ENCODE measurements around the gene YY1. TPM values are rescaled to one million over a fixed set of nuclear protein-coding genes. Genes with fewer than 3 reads are reported as not detected.
A peak's percentile ranks its signal among the peaks of the same experiment; 100 is the strongest.

The YY1 gene
- total RNA-seq, 5 donors from 2014 or later (not counting 1 experiment from before 2014, with no cell fraction given), result 67.5 to 86.5 (median 74.2) TPM

GRCh38 chr14:100212476-100213333, 26.2 kb upstream of the YY1 start:
- ATAC-seq (replicated peaks in 1 of 4), result no peak
- Histone ChIP-seq H3K9me3 (no peaks in the 10 kb centered on the region), H3K4me3 (ENCODE audit: control insufficient read depth in 1 of 2, extremely low read depth in 1 of 2, low read length in 1 of 2) (no peak overlapping the region), H3K27ac (ENCODE audit: low read length) (peak overlapping the region; percentile 73), H3K27me3 (replicated peaks in 1 of 2; ENCODE audit: control insufficient read depth in 2 of 2, extremely low read depth in 1 of 2, insufficient read depth in 2 of 2, low read length in 1 of 2) (no peaks in the 10 kb centered on the region), H3K4me1 (ENCODE audit: control insufficient read depth in 1 of 2, extremely low read depth in 1 of 2, insufficient read depth in 2 of 2, low read length in 2 of 2) (peaks cover 12 to 27% of the 10 kb centered on the region in 2 experiments), H3K36me3 (ENCODE audit: control insufficient read depth in 2 of 2, extremely low read depth in 1 of 2, insufficient read depth in 1 of 2, low read length in 1 of 2) (no peaks in the 10 kb centered on the region)
- no peaks in the 10 kb centered on the region for H3K36me3 Mint-ChIP-seq
- peak overlapping the region; percentile 53 to 82 (median 79) for H3K4me3 Mint-ChIP-seq
- peaks cover 27 to 42% (median 34%) of the 10 kb centered on the region in 3 donors for H3K4me1 Mint-ChIP-seq
- H3K27me3 Mint-ChIP-seq, result no peaks in the 10 kb centered on the region
- WGBS (ENCODE audit: insufficient coverage), result 100% methylated on average over 3 of the region's 7 CpGs
- DNase-seq, result no peak
- ChIA-PET CTCF (interaction anchor here in 1 of 2 donors (0.5 to 1.2 kb wide), 3 partner anchors 15 to 206 kb away, joined by 3 to 7 read pairs (median 3); no protein-coding TSS in a partner anchor), POLR2A (interaction anchor here (0.7 to 0.8 kb wide), 2 partner anchors 9 to 247 kb away, joined by 3 read pairs; no protein-coding TSS in a partner anchor)
- no peaks in the 10 kb centered on the region for H3K9me3 Mint-ChIP-seq
- peak overlapping the region; percentile 70 to 89 for H3K27ac Mint-ChIP-seq

DNA sequence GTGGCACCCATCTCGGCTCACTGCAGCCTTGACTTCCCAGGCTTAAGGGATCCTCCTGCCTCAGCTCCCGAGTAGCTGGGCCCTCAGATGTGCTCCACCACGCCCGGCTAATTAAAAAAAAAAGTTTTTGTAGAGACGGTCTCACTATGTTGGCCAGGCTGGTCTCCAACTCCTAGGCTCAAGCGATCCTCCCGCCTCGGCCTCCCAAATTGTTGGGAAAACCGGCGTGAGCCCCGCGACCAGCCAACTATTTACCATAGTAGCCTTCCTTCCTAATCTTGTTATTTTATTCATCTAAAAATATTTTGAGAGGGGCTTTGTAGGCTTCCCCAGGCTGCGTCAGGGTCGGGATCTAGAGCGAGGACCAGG, 25.4 kb upstream of the YY1 start:
- WGBS (ENCODE audit: insufficient coverage), result 14% methylated on average over 5 of the region's 15 CpGs
- no peaks in the 10 kb centered on the region for H3K36me3 Mint-ChIP-seq
- H3K4me1 ChIP-seq (ENCODE audit: control insufficient read depth in 1 of 2, extremely low read depth in 1 of 2, insufficient read depth in 2 of 2, low read length in 2 of 2), result peaks cover 12 to 27% of the 10 kb centered on the region in 2 experiments
- no peaks in the 10 kb centered on the region for H3K9me3 Mint-ChIP-seq
- peak overlapping the region; percentile 89 for H3K27ac Mint-ChIP-seq
- no peaks in the 10 kb centered on the region for H3K36me3 ChIP-seq (ENCODE audit: control insufficient read depth in 2 of 2, extremely low read depth in 1 of 2, insufficient read depth in 1 of 2, low read length in 1 of 2)
- peak overlapping the region; percentile 73 for H3K27ac ChIP-seq (ENCODE audit: low read length)
- CTCF ChIA-PET, result interaction anchor here in 1 of 2 donors (0.5 to 1.2 kb wide), 2 partner anchors 14 to 207 kb away, joined by 3 to 7 read pairs; no protein-coding TSS in a partner anchor
- H3K27me3 ChIP-seq (replicated peaks in 1 of 2; ENCODE audit: control insufficient read depth in 2 of 2, extremely low read depth in 1 of 2, insufficient read depth in 2 of 2, low read length in 1 of 2), result no peaks in the 10 kb centered on the region
- ATAC-seq (replicated peaks in 1 of 4), result no peak
- POLR2A ChIA-PET, result no interaction called here
- peak overlapping the region; percentile 65 to 70 for H3K4me3 ChIP-seq (ENCODE audit: control insufficient read depth in 1 of 2, extremely low read depth in 1 of 2, low read length in 1 of 2)
- peaks cover 27 to 42% (median 34%) of the 10 kb centered on the region in 3 donors for H3K4me1 Mint-ChIP-seq
- H3K9me3 ChIP-seq, result no peaks in the 10 kb centered on the region
- no peaks in the 10 kb centered on the region for H3K27me3 Mint-ChIP-seq
- DNase-seq, result no peak
- H3K4me3 Mint-ChIP-seq, result peak overlapping the region; percentile 79 to 83 (median 82)

DNA sequence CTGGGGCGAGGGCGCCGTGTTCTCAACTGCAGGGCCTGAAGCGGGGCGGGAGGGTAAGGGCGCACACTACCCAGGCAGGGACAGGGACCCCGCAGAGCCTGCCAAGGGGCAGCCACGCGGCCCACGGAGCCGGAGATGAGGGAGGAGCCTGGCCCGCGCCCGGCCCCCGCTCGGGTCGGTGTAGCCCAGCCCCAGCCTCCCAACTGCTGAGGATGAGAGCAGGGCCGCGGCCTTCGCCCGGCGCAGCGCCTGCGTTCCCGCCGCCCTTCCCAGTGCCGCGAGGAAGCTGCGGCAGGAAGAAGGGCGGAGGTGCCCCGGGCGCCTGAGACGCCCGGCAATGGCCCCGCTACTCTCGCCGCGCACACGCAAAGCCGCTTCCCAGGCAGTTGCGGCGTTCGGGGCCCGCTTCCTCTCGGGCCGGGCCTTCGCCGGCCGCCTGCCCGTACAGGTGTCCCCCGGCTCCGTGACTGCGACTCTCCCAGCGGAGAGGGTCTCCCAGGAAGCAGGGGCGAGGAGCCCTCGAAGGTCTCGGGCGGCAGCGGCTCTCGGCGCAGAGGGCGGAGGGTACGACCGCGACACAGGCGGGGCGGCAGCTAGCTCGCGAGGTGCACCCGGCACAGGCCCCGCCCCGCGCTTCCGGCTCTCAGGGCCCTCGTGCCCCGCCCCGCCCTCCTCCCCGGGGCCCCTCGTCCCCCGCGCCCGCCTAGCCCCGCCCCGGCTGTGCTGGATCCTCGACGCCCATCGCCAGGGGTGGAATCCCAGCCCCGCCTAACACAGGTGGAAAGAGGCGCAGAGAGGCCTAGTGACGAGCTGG, 24.8 kb upstream of the YY1 start:
- Mint-ChIP-seq H3K4me1 (peaks cover 29 to 42% (median 34%) of the 10 kb centered on the region in 3 donors), H3K27ac (peak overlapping the region; percentile 91 to 94), H3K9me3 (no peaks in the 10 kb centered on the region), H3K27me3 (no peaks in the 10 kb centered on the region), H3K4me3 (peak overlapping the region; percentile 79 to 83 (median 82)), H3K36me3 (no peaks in the 10 kb centered on the region)
- Histone ChIP-seq H3K27ac (ENCODE audit: low read length) (peak overlapping the region; percentile 75), H3K4me1 (ENCODE audit: control insufficient read depth in 1 of 2, extremely low read depth in 1 of 2, insufficient read depth in 2 of 2, low read length in 2 of 2) (peaks cover 12 to 27% of the 10 kb centered on the region in 2 experiments), H3K9me3 (no peaks in the 10 kb centered on the region), H3K36me3 (ENCODE audit: control insufficient read depth in 2 of 2, extremely low read depth in 1 of 2, insufficient read depth in 1 of 2, low read length in 1 of 2) (no peaks in the 10 kb centered on the region), H3K4me3 (ENCODE audit: control insufficient read depth in 1 of 2, extremely low read depth in 1 of 2, low read length in 1 of 2) (peak overlapping the region; percentile 65 to 70), H3K27me3 (replicated peaks in 1 of 2; ENCODE audit: control insufficient read depth in 2 of 2, extremely low read depth in 1 of 2, insufficient read depth in 2 of 2, low read length in 1 of 2) (no peaks in the 10 kb centered on the region)
- ATAC-seq (replicated peaks in 1 of 4) (peak; percentile 94 to 97 (median 94)), DNase-seq (peak; percentile 77 to 95 (median 88))
- POLR2A ChIA-PET, result interaction anchor here in 1 of 2 donors (0.6 to 1.4 kb wide), 2 partner anchors 10 to 115 kb away, joined by 4 to 19 read pairs; no protein-coding TSS in a partner anchor
- WGBS (ENCODE audit: insufficient coverage), result under 1% methylated on average over 85 of the region's 90 CpGs
- CTCF ChIA-PET, result interaction anchor here in 1 of 2 donors (0.7 to 1.5 kb wide), 5 partner anchors 9 to 22 kb away, joined by 3 to 7 read pairs (median 4); no protein-coding TSS in a partner anchor

DNA sequence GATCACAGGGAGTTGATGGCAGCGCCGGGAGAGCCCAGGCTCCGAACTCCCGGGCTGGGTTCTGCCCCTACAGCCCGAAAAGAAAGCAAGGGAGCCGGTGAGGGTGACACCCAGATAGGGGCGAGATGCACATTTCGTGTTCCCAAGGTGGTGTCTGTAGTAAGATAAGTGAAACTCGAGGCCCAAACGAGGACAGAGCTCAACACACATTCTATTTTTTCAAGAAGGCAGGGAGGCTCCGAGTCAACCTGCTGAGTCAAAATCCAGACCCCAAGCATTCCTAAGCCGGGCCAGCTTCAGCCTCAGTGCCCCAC, 24.2 kb upstream of the YY1 start:
- peak overlapping the region; percentile 73 to 83 (median 82) for H3K4me3 Mint-ChIP-seq
- Histone ChIP-seq H3K27me3 (replicated peaks in 1 of 2; ENCODE audit: control insufficient read depth in 2 of 2, extremely low read depth in 1 of 2, insufficient read depth in 2 of 2, low read length in 1 of 2) (no peaks in the 10 kb centered on the region), H3K36me3 (ENCODE audit: control insufficient read depth in 2 of 2, extremely low read depth in 1 of 2, insufficient read depth in 1 of 2, low read length in 1 of 2) (no peaks in the 10 kb centered on the region), H3K27ac (ENCODE audit: low read length) (peak overlapping the region; percentile 75), H3K4me1 (ENCODE audit: control insufficient read depth in 1 of 2, extremely low read depth in 1 of 2, insufficient read depth in 2 of 2, low read length in 2 of 2) (peaks cover 12 to 27% of the 10 kb centered on the region in 2 experiments), H3K4me3 (ENCODE audit: control insufficient read depth in 1 of 2, extremely low read depth in 1 of 2, low read length in 1 of 2) (peak overlapping the region; percentile 35 to 70), H3K9me3 (no peaks in the 10 kb centered on the region)
- DNase-seq, result peak in 1 of 35 experiments; percentile 22
- no peaks in the 10 kb centered on the region for H3K36me3 Mint-ChIP-seq
- POLR2A ChIA-PET, result interaction anchor here in 1 of 2 donors (1.4 kb wide), 1 partner anchor 10 kb away, joined by 4 read pairs; no protein-coding TSS in a partner anchor
- peaks cover 29 to 42% (median 34%) of the 10 kb centered on the region in 3 donors for H3K4me1 Mint-ChIP-seq
- 29% methylated on average over 7 of the region's 12 CpGs for WGBS (ENCODE audit: insufficient coverage)
- no peaks in the 10 kb centered on the region for H3K9me3 Mint-ChIP-seq
- H3K27me3 Mint-ChIP-seq, result no peaks in the 10 kb centered on the region
- H3K27ac Mint-ChIP-seq, result peak overlapping the region; percentile 91 to 94
- ATAC-seq (replicated peaks in 1 of 4), result no peak
- CTCF ChIA-PET, result interaction anchor here in 1 of 2 donors (0.7 to 1.5 kb wide), 5 partner anchors 9 to 22 kb away, joined by 3 to 7 read pairs (median 4); no protein-coding TSS in a partner anchor

- ChIA-PET CTCF (interaction anchor here in 1 of 2 donors (1.0 to 1.5 kb wide), 4 partner anchors 8 to 20 kb away, joined by 3 to 7 read pairs (median 6); no protein-coding TSS in a partner anchor), POLR2A (interaction anchor here (0.6 to 1.4 kb wide), 3 partner anchors 9 to 28 kb away, joined by 4 to 6 read pairs (median 4); no protein-coding TSS in a partner anchor)
- DNase-seq (no peak), ATAC-seq (replicated peaks in 1 of 4) (no peak)
- Mint-ChIP-seq H3K27me3 (no peaks in the 10 kb centered on the region), H3K4me3 (peak overlapping the region; percentile 73 to 83 (median 82)), H3K9me3 (no peaks in the 10 kb centered on the region), H3K27ac (peak overlapping the region; percentile 91 to 94), H3K36me3 (no peaks in the 10 kb centered on the region), H3K4me1 (peaks cover 29 to 42% (median 34%) of the 10 kb centered on the region in 3 donors)
- 100% methylated on average over 7 of the region's 12 CpGs for WGBS (ENCODE audit: insufficient coverage)
- Histone ChIP-seq H3K36me3 (ENCODE audit: control insufficient read depth in 2 of 2, extremely low read depth in 1 of 2, insufficient read depth in 1 of 2, low read length in 1 of 2) (no peaks in the 10 kb centered on the region), H3K4me1 (ENCODE audit: control insufficient read depth in 1 of 2, extremely low read depth in 1 of 2, insufficient read depth in 2 of 2, low read length in 2 of 2) (peaks cover 12 to 34% of the 10 kb centered on the region in 2 experiments), H3K4me3 (ENCODE audit: control insufficient read depth in 1 of 2, extremely low read depth in 1 of 2, low read length in 1 of 2) (no peak overlapping the region), H3K9me3 (no peaks in the 10 kb centered on the region), H3K27ac (ENCODE audit: low read length) (peak overlapping the region; percentile 75), H3K27me3 (replicated peaks in 1 of 2; ENCODE audit: control insufficient read depth in 2 of 2, extremely low read depth in 1 of 2, insufficient read depth in 2 of 2, low read length in 1 of 2) (no peaks in the 10 kb centered on the region)
Measured at GRCh38 chr14:100215330-100215885, 23.5 kb upstream of the YY1 start.
